Central memory CD8-positive, alpha-beta T cell (primary cell): Measurements from ENCODE around the gene ADAMTSL3.

ENCODE experiments used
- ATAC-seq: fragments of 150-1000 bp; cut with Tn5 transposase; replicated peaks from 2 replicates; pipeline ENCODE4 v1.10.0; 2022; ENCODE audit warnings: mild to moderate bottlenecking, moderate FRiP score, moderate number of reproducible peaks; ENCODE audit not compliant: poor library complexity, severe bottlenecking; ENCODE audit errors: extremely low read depth
- DNase-seq, 2 donors: peaks; one replicate each; pipeline ENCODE4 v3.0.0; 2021; ENCODE audit warnings: low spot score in 2 of 2
- H3K27ac Mint-ChIP-seq: one replicate; pipeline ENCODE4 v1.8.0; 2022; ENCODE audit warnings: low read depth, mild to moderate bottlenecking, moderate library complexity, mixed read lengths
- H3K27me3 Mint-ChIP-seq: one replicate; pipeline ENCODE4 v1.8.0; 2022; ENCODE audit warnings: mixed read lengths
- H3K36me3 Mint-ChIP-seq: one replicate; pipeline ENCODE4 v1.8.0; 2022; ENCODE audit warnings: mild to moderate bottlenecking, moderate library complexity, mixed read lengths; ENCODE audit not compliant: insufficient read depth
- H3K4me1 Mint-ChIP-seq: one replicate; pipeline ENCODE4 v1.8.0; 2022; ENCODE audit warnings: mixed read lengths
- H3K4me3 Mint-ChIP-seq: one replicate; pipeline ENCODE4 v1.8.0; 2022; ENCODE audit warnings: mild to moderate bottlenecking, moderate library complexity, mixed read lengths
- H3K9me3 Mint-ChIP-seq: one replicate; pipeline ENCODE4 v1.8.0; 2022; ENCODE audit warnings: mixed read lengths

ADAMTSL3 gene

DNA sequence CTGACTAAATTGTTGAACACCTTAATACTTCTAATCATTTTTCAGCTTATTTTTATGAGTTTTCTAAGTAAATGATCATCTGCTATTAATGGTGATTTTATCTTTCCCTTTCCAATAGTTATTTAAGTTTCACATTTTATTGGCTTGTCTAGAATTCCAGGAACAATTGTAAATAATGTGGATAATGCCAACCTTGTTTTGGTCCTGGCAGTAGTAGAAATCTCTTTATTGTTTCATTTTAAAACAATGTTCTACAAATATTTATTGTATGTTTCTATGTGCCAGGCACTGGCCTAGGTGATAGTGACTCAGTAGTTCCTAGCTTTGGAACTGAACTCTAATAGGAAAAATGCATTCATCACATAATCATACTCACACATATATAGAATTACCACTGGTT is 264.1 kb downstream of the ADAMTSL3 start:
- Mint-ChIP-seq H3K9me3 (no peaks in the 10 kb centered on the region), H3K27ac (no peak overlapping the region), H3K4me1 (peaks cover 8% of the 10 kb centered on the region), H3K36me3 (no peaks in the 10 kb centered on the region), H3K4me3 (no peak overlapping the region), H3K27me3 (no peaks in the 10 kb centered on the region)
- ATAC-seq = no peak
- DNase-seq = no peak

- no peaks in the 10 kb centered on the region for H3K36me3 Mint-ChIP-seq
- H3K4me1 Mint-ChIP-seq = peaks cover 8% of the 10 kb centered on the region
- ATAC-seq (no peak), DNase-seq (no peak)
- no peaks in the 10 kb centered on the region for H3K27me3 Mint-ChIP-seq
- H3K4me3 Mint-ChIP-seq = no peak overlapping the region
- H3K9me3 Mint-ChIP-seq = no peaks in the 10 kb centered on the region
- H3K27ac Mint-ChIP-seq = no peak overlapping the region
Observed at GRCh38 chr15:83919319-83919830, 265.5 kb downstream of the ADAMTSL3 start.

GRCh38 chr15:83919978-83920510 is 266.1 kb downstream of the ADAMTSL3 start:
- H3K9me3 Mint-ChIP-seq = no peaks in the 10 kb centered on the region
- H3K27ac Mint-ChIP-seq = no peak overlapping the region
- no peaks in the 10 kb centered on the region for H3K36me3 Mint-ChIP-seq
- no peak for DNase-seq
- H3K27me3 Mint-ChIP-seq = no peaks in the 10 kb centered on the region
- ATAC-seq = no peak
- H3K4me1 Mint-ChIP-seq = peaks cover 8% of the 10 kb centered on the region
- no peak overlapping the region for H3K4me3 Mint-ChIP-seq

GRCh38 chr15:83922649-83923294 is 268.8 kb downstream of the ADAMTSL3 start:
- Mint-ChIP-seq H3K4me1 (peaks cover 8% of the 10 kb centered on the region), H3K27me3 (no peaks in the 10 kb centered on the region), H3K4me3 (no peak overlapping the region), H3K27ac (no peak overlapping the region), H3K36me3 (no peaks in the 10 kb centered on the region), H3K9me3 (no peaks in the 10 kb centered on the region)
- no peak for ATAC-seq
- DNase-seq = no peak

- Mint-ChIP-seq H3K27me3 (peaks cover 7% of the 10 kb centered on the region), H3K4me1 (no peaks in the 10 kb centered on the region), H3K9me3 (no peaks in the 10 kb centered on the region), H3K4me3 (no peak overlapping the region), H3K27ac (no peak overlapping the region), H3K36me3 (no peaks in the 10 kb centered on the region)
- ATAC-seq (no peak), DNase-seq (no peak)
Observed at GRCh38 chr15:83926116-83926515, 272.2 kb downstream of the ADAMTSL3 start.

DNA sequence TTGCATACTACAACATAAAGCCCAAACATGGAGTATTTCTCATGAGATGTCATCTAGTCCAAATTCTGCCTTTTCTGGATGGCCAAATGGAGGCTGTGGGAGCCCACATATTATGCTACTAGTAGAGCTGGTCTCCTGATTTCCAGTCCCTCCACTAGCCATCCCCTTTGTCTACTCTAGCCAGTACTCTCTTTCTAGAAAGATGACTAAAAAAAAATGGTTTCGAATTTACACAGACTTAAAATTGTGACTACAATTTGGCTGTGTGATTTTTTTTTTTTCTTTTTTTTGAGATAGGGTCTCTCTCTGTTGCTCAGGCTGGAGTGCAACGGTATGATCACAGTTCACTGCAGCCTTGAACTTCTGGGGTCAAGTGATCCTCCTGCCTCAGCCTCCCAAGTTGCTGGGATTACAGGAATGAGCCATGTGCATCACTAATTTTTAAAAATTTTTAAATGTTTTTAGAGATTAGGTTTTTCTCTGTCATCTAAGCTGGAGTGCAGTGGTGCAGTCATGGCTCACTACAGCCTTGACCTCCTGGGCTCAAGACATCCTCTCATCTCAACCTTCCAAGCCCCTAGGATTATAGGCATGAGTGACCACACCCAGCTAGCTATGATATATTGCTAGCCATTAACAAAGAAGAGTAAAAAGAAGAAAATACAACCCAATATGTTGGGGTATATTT is 273.9 kb downstream of the ADAMTSL3 start:
- H3K4me3 Mint-ChIP-seq = no peak overlapping the region
- no peak for ATAC-seq
- DNase-seq = no peak
- peaks cover 7% of the 10 kb centered on the region for H3K27me3 Mint-ChIP-seq
- no peak overlapping the region for H3K27ac Mint-ChIP-seq
- no peaks in the 10 kb centered on the region for H3K9me3 Mint-ChIP-seq
- H3K4me1 Mint-ChIP-seq = no peaks in the 10 kb centered on the region
- no peaks in the 10 kb centered on the region for H3K36me3 Mint-ChIP-seq

- ATAC-seq = no peak
- Mint-ChIP-seq H3K4me1 (no peaks in the 10 kb centered on the region), H3K4me3 (no peak overlapping the region), H3K27me3 (peaks cover 7% of the 10 kb centered on the region), H3K27ac (no peak overlapping the region), H3K36me3 (no peaks in the 10 kb centered on the region), H3K9me3 (no peaks in the 10 kb centered on the region)
- no peak for DNase-seq
Observed at GRCh38 chr15:83928392-83928734, 274.4 kb downstream of the ADAMTSL3 start.

DNA sequence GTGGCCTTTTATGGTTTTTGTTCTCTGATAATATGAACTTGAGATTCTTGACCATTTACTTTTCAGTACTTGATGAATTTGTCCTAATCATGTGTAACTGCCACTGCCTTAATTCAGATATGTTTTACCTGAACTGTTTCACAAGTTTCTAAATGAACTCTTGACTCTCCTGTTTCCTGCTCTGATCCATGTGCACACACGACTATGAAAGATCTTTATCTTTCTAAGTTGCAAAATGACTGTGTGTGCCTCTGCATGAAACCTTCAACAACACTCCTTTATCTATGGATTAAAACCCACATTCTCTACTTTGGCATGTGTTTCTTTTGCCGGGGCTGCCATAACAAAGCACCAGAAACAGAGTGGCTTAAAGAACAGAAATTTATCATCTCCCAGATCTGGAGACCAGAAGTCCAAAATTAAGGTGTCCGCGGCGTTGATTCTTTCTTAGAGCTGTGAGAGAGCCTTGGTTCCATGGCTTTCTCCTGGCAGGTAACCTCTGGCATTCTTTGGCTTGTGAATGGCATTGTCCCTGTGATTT is 275.0 kb downstream of the ADAMTSL3 start:
- ATAC-seq (no peak), DNase-seq (no peak)
- H3K4me3 Mint-ChIP-seq = no peak overlapping the region
- no peaks in the 10 kb centered on the region for H3K4me1 Mint-ChIP-seq
- H3K27me3 Mint-ChIP-seq = peaks cover 7% of the 10 kb centered on the region
- no peaks in the 10 kb centered on the region for H3K36me3 Mint-ChIP-seq
- H3K9me3 Mint-ChIP-seq = no peaks in the 10 kb centered on the region
- H3K27ac Mint-ChIP-seq = no peak overlapping the region

DNA sequence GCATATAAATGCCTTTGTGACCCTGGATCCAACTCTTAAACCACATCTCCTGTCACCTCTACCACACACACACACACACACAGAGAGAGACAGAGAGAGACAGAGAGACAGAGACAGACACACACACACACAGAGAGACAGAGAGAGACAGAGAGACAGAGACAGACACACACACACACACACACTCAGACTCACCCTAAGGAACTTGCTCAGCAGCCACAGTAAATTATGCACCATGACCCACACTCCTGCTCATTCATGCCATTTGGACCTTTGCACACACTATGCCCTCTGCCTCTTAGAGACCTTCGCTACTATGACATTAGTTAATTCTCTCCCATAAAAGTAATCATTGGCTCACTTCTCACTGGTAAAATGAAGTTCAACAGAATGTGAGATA is 275.7 kb downstream of the ADAMTSL3 start:
- no peaks in the 10 kb centered on the region for H3K4me1 Mint-ChIP-seq
- H3K4me3 Mint-ChIP-seq = no peak overlapping the region
- no peak overlapping the region for H3K27ac Mint-ChIP-seq
- H3K9me3 Mint-ChIP-seq = no peaks in the 10 kb centered on the region
- H3K27me3 Mint-ChIP-seq = peaks cover 7% of the 10 kb centered on the region
- DNase-seq = no peak
- no peak for ATAC-seq
- no peaks in the 10 kb centered on the region for H3K36me3 Mint-ChIP-seq

DNA sequence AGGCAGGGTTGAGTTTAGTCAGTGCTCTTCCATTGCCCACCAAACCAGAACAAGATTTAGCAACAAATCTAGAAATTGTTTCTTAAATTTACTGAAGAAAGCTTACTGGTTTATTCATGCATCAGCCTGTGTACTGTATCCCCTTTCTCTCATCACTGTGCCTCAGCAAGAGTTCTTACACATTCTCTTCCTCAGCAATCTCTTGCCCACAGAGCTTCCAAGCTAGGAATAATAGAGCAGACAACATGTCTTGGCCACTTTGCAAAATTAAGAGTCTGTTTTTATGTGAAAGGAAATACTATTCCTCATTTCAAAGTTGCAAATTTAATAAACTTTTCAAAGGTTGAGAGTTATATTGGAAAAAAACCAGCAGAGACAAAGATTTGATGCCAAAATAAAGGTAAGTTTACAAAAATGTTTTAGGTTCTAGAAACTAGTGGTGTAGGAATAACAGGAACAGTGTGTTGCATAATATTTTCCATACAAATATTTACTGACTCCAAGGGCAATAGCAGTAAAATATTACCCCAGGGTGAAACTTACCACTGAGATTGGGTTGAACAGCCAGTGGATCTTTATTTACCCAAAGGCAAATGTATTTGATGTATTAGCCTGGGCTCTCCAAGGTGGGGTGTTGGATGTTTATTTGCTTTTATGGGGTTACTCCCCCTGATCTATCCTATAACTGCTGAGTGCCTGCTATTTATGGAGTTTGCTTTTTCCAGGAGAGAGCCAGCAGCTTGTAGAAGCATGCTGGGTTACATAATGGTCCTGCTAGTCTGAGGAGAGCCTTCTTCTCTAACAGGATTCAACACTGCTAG is 276.7 kb downstream of the ADAMTSL3 start:
- H3K4me3 Mint-ChIP-seq = no peak overlapping the region
- no peaks in the 10 kb centered on the region for H3K9me3 Mint-ChIP-seq
- ATAC-seq (no peak), DNase-seq (no peak)
- H3K27ac Mint-ChIP-seq = no peak overlapping the region
- no peaks in the 10 kb centered on the region for H3K4me1 Mint-ChIP-seq
- H3K36me3 Mint-ChIP-seq = no peaks in the 10 kb centered on the region
- H3K27me3 Mint-ChIP-seq = peaks cover 7% of the 10 kb centered on the region

DNA sequence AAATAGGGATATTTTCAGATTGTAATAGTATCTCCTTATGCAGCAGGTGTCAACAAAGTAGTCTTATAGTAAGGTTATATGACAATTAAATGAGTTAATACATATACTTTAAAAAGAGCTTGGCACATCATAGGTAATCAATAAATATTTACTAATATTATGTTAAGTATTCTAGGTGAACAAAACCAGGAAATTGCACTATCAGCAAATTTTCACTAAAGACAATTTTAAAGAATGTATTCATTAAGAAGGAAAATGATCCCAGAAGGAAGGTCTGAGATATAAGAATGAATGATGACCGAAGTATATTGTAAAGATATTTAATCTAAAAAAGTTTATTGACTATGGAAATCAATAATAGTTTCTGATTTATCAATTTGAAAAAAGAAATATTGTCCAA is 281.9 kb downstream of the ADAMTSL3 start:
- no peaks in the 10 kb centered on the region for H3K4me1 Mint-ChIP-seq
- no peak overlapping the region for H3K27ac Mint-ChIP-seq
- H3K9me3 Mint-ChIP-seq = no peaks in the 10 kb centered on the region
- H3K27me3 Mint-ChIP-seq = no peaks in the 10 kb centered on the region
- DNase-seq (no peak), ATAC-seq (no peak)
- H3K36me3 Mint-ChIP-seq = no peaks in the 10 kb centered on the region
- no peak overlapping the region for H3K4me3 Mint-ChIP-seq

- Mint-ChIP-seq H3K4me1 (no peaks in the 10 kb centered on the region), H3K27me3 (no peaks in the 10 kb centered on the region), H3K36me3 (no peaks in the 10 kb centered on the region), H3K27ac (no peak overlapping the region), H3K9me3 (no peaks in the 10 kb centered on the region), H3K4me3 (no peak overlapping the region)
- no peak for ATAC-seq
- no peak for DNase-seq
Observed at GRCh38 chr15:83940136-83940535, 286.2 kb downstream of the ADAMTSL3 start.
